ENCODE results near the gene LGR6. TPM values are rescaled to one million over a fixed set of nuclear protein-coding genes. Genes with fewer than 3 reads are reported as not detected.

LGR6 gene
- polyA plus RNA-seq, 1 donor from 2014 or later = not detected

DNA sequence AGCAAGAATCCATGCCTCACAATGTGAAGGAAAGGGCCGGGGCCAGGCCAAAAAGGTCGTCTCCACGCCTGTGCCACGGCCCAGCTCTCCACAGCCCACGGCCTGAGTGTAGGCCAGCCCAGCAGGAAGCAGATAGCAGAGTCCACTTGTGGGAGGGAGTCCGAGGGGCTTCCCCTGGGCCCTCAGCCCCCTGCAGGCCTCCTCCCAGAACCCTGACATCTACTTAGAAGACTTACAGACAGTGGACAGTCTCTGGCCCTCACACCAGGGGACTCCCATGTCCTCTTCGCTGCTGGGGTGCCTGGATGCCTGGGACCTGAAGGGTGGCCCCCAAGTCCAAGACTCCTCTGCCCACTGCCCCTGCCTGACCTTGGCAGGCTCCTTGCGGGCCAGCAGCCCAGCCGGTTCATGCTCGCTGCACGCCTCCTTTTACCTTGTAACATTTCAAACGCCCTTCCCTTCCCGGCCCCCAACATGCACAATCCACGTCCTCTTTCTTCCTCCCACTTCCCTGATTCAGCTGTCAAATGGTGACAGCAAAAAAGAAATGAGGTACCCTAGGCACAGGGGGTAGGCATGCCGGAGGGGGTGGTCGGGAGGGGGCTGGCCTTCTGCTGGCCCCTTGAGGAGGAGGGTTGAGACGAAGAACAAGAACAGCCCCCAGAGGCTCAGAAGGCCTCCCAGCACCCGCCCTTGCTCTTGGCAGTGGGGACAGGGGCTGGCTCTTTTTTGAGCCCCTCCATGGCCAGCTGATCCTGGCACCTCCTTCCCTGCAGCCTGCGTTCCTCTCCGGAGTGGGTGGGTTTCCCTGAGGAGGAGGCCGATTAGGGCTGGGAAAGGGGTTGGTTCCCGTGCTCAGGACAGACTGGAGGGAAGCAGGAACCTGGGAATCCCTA lies 32.2 kb upstream of the LGR6 start:
- H3K4me3 ChIP-seq (ENCODE audit: low read length) = no peak overlapping the region
- H3K4me2 ChIP-seq (ENCODE audit: low read length) = no peak overlapping the region
- H3K79me2 ChIP-seq (replicated peaks; ENCODE audit: insufficient read depth, low read length) = no peaks in the 10 kb centered on the region
- no peak overlapping the region for H3K27ac ChIP-seq (ENCODE audit: low read length)
- no peaks in the 10 kb centered on the region for H3K36me3 ChIP-seq (ENCODE audit: insufficient read depth, low read length)
- H3K9me2 ChIP-seq (ENCODE audit: insufficient read depth, low read length) = no peaks in the 10 kb centered on the region
- H4K20me1 ChIP-seq (ENCODE audit: insufficient read depth) = no peaks in the 10 kb centered on the region
- no peak overlapping the region for H2AFZ ChIP-seq (ENCODE audit: low read depth, low read length)
- TF ChIP-seq EZH2 (IDR thresholded peaks at IDR 0.05; ENCODE audit: borderline replicate concordance, insufficient read depth, low read length, poor library complexity, severe bottlenecking) = no peak
- TF ChIP-seq MXI1 (conservative IDR thresholded peaks at IDR 0.05; ENCODE audit: poor library complexity, severe bottlenecking) = no peak
- TF ChIP-seq, protein P1, sequence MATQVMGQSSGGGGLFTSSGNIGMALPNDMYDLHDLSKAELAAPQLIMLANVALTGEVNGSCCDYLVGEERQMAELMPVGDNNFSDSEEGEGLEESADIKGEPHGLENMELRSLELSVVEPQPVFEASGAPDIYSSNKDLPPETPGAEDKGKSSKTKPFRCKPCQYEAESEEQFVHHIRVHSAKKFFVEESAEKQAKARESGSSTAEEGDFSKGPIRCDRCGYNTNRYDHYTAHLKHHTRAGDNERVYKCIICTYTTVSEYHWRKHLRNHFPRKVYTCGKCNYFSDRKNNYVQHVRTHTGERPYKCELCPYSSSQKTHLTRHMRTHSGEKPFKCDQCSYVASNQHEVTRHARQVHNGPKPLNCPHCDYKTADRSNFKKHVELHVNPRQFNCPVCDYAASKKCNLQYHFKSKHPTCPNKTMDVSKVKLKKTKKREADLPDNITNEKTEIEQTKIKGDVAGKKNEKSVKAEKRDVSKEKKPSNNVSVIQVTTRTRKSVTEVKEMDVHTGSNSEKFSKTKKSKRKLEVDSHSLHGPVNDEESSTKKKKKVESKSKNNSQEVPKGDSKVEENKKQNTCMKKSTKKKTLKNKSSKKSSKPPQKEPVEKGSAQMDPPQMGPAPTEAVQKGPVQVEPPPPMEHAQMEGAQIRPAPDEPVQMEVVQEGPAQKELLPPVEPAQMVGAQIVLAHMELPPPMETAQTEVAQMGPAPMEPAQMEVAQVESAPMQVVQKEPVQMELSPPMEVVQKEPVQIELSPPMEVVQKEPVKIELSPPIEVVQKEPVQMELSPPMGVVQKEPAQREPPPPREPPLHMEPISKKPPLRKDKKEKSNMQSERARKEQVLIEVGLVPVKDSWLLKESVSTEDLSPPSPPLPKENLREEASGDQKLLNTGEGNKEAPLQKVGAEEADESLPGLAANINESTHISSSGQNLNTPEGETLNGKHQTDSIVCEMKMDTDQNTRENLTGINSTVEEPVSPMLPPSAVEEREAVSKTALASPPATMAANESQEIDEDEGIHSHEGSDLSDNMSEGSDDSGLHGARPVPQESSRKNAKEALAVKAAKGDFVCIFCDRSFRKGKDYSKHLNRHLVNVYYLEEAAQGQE (IDR thresholded peaks at IDR 0.05; ENCODE audit: borderline replicate concordance) = no peak
- no peak for TF ChIP-seq SMC3 (conservative IDR thresholded peaks at IDR 0.05; ENCODE audit: poor library complexity)
- TF ChIP-seq EP300 (conservative IDR thresholded peaks at IDR 0.05; ENCODE audit: poor library complexity, severe bottlenecking) = no peak
- TF ChIP-seq, protein P2, sequence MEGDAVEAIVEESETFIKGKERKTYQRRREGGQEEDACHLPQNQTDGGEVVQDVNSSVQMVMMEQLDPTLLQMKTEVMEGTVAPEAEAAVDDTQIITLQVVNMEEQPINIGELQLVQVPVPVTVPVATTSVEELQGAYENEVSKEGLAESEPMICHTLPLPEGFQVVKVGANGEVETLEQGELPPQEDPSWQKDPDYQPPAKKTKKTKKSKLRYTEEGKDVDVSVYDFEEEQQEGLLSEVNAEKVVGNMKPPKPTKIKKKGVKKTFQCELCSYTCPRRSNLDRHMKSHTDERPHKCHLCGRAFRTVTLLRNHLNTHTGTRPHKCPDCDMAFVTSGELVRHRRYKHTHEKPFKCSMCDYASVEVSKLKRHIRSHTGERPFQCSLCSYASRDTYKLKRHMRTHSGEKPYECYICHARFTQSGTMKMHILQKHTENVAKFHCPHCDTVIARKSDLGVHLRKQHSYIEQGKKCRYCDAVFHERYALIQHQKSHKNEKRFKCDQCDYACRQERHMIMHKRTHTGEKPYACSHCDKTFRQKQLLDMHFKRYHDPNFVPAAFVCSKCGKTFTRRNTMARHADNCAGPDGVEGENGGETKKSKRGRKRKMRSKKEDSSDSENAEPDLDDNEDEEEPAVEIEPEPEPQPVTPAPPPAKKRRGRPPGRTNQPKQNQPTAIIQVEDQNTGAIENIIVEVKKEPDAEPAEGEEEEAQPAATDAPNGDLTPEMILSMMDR (IDR thresholded peaks at IDR 0.05; ENCODE audit: poor library complexity, severe bottlenecking) = no peak
- TF ChIP-seq TAF1 (IDR thresholded peaks at IDR 0.05; ENCODE audit: low read depth) = no peak
- TF ChIP-seq POLR2AphosphoS5 (IDR thresholded peaks at IDR 0.05) = no peak
- TF ChIP-seq RAD21 (conservative IDR thresholded peaks at IDR 0.05) = no peak
- H3K9me3 ChIP-seq (ENCODE audit: low read length) = no peaks in the 10 kb centered on the region
- H3F3A ChIP-seq (ENCODE audit: insufficient read depth, low read length, poor library complexity, severe bottlenecking) = no peaks in the 10 kb centered on the region
- H3K27me3 ChIP-seq (ENCODE audit: insufficient read depth, low read depth, low read length) = no peaks in the 10 kb centered on the region
- H3K9ac ChIP-seq (ENCODE audit: low read length) = no peak overlapping the region

DNA sequence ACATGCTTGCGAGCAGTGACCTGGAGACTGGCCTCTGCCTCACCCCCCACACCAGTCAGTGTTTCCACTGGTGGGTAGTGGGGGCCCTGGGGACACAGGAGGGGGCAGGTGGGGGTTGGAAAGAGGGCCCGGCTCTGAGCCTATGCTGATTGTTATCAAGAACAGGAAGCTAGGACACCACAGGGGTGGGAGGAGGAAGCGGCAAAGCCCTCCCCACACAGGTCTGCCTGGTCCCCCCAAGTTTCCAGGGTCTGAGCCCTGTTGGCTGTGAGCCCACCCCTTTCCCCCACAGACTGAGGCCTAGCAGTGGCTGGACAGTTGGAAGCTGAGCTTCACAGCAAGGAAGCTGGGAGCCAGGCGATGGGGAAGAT lies 31.6 kb upstream of the LGR6 start:
- Histone ChIP-seq H3K4me2 (ENCODE audit: low read length) (no peak overlapping the region), H3K4me3 (ENCODE audit: low read length) (no peak overlapping the region), H3F3A (ENCODE audit: insufficient read depth, low read length, poor library complexity, severe bottlenecking) (no peaks in the 10 kb centered on the region), H2AFZ (ENCODE audit: low read depth, low read length) (no peak overlapping the region), H3K9ac (ENCODE audit: low read length) (no peak overlapping the region), H3K27ac (ENCODE audit: low read length) (no peak overlapping the region), H3K27me3 (ENCODE audit: insufficient read depth, low read depth, low read length) (no peaks in the 10 kb centered on the region), H4K20me1 (ENCODE audit: insufficient read depth) (no peaks in the 10 kb centered on the region), H3K36me3 (ENCODE audit: insufficient read depth, low read length) (no peaks in the 10 kb centered on the region), H3K79me2 (replicated peaks; ENCODE audit: insufficient read depth, low read length) (no peaks in the 10 kb centered on the region), H3K9me2 (ENCODE audit: insufficient read depth, low read length) (no peaks in the 10 kb centered on the region), H3K9me3 (ENCODE audit: low read length) (no peaks in the 10 kb centered on the region)
- TF ChIP-seq RAD21 (conservative IDR thresholded peaks at IDR 0.05) = no peak
- TF ChIP-seq, protein P2 (IDR thresholded peaks at IDR 0.05; ENCODE audit: poor library complexity, severe bottlenecking) = no peak
- no peak for TF ChIP-seq TAF1 (IDR thresholded peaks at IDR 0.05; ENCODE audit: low read depth)
- no peak for TF ChIP-seq MXI1 (conservative IDR thresholded peaks at IDR 0.05; ENCODE audit: poor library complexity, severe bottlenecking)
- TF ChIP-seq EZH2 (IDR thresholded peaks at IDR 0.05; ENCODE audit: borderline replicate concordance, insufficient read depth, low read length, poor library complexity, severe bottlenecking) = no peak
- no peak for TF ChIP-seq EP300 (conservative IDR thresholded peaks at IDR 0.05; ENCODE audit: poor library complexity, severe bottlenecking)
- TF ChIP-seq, protein P1 (IDR thresholded peaks at IDR 0.05; ENCODE audit: borderline replicate concordance) = no peak
- TF ChIP-seq POLR2AphosphoS5 (IDR thresholded peaks at IDR 0.05) = no peak
- TF ChIP-seq SMC3 (conservative IDR thresholded peaks at IDR 0.05; ENCODE audit: poor library complexity) = no peak
